IPS-20b (cell line): Measurements from ENCODE around the gene OTOS.

ENCODE experiments used
- H3K27ac ChIP-seq: one replicate; pipeline ENCODE4 v1.5.1; 2013; ENCODE audit warnings: low read length
- H3K27me3 ChIP-seq: 2 replicates; pipeline ENCODE4 v1.6.1; 2013; ENCODE audit warnings: mild to moderate bottlenecking, low read length, inconsistent platforms; ENCODE audit not compliant: insufficient read depth
- H3K36me3 ChIP-seq: 2 replicates; pipeline ENCODE4 v1.6.1; 2013; ENCODE audit warnings: low read depth, mild to moderate bottlenecking, inconsistent platforms, low read length, moderate library complexity; ENCODE audit not compliant: insufficient read depth
- H3K4me1 ChIP-seq: 2 replicates; pipeline ENCODE4 v1.6.1; 2013; ENCODE audit warnings: mild to moderate bottlenecking, control low read depth, inconsistent platforms, low read length, moderate library complexity; ENCODE audit not compliant: insufficient read depth
- H3K4me3 ChIP-seq: 2 replicates; pipeline ENCODE4 v1.5.1; 2013; ENCODE audit warnings: mild to moderate bottlenecking, low read length, inconsistent platforms
- H3K9ac ChIP-seq: 2 replicates; pipeline ENCODE4 v1.6.1; 2013; ENCODE audit warnings: low read depth, mild to moderate bottlenecking, inconsistent platforms, low read length, moderate library complexity
- H3K9me3 ChIP-seq: 2 replicates; pipeline ENCODE4 v1.6.1; 2013; ENCODE audit warnings: mild to moderate bottlenecking, low read depth, low read length, inconsistent platforms; ENCODE audit not compliant: insufficient read depth

OTOS gene

GRCh38 chr2:240140511-240140910, at the start of gene OTOS:
OTOS (minus strand) TSS chr2:240140658; CDS start chr2:240140326, 332 bp downstream.
- Histone ChIP-seq H3K4me1 (peaks cover 9% of the 10 kb centered on the region; the same call in 1 of the 2 replicates), H3K9ac (no peak within 1 kb of the TSS), H3K27ac (no peak within 1 kb of the TSS), H3K27me3 (peaks cover 11% of the 10 kb centered on the region), H3K9me3 (no peaks in the 10 kb centered on the region), H3K36me3 (no peaks in the 10 kb centered on the region), H3K4me3 (no peak within 1 kb of the TSS)

- Histone ChIP-seq H3K4me1 (no peaks in the 10 kb centered on the region), H3K4me3 (no peak overlapping the region), H3K9ac (no peak overlapping the region), H3K36me3 (no peaks in the 10 kb centered on the region), H3K27ac (no peak overlapping the region), H3K27me3 (no peaks in the 10 kb centered on the region), H3K9me3 (peaks cover 16% of the 10 kb centered on the region; the same call in 1 of the 2 replicates)
Observed at GRCh38 chr2:240189686-240190085, 49.2 kb upstream of the OTOS start.

- Histone ChIP-seq H3K9ac (no peak overlapping the region), H3K27me3 (no peaks in the 10 kb centered on the region), H3K4me3 (no peak overlapping the region), H3K36me3 (no peaks in the 10 kb centered on the region), H3K9me3 (peaks cover 16% of the 10 kb centered on the region; the same call in 1 of the 2 replicates), H3K27ac (no peak overlapping the region), H3K4me1 (no peaks in the 10 kb centered on the region)
Observed at GRCh38 chr2:240187989-240188590, 47.6 kb upstream of the OTOS start.

GRCh38 chr2:240186191-240186725, 45.8 kb upstream of the OTOS start:
- Histone ChIP-seq H3K4me1 (no peaks in the 10 kb centered on the region), H3K27ac (no peak overlapping the region), H3K9me3 (peaks cover 16% of the 10 kb centered on the region; the same call in 1 of the 2 replicates), H3K9ac (no peak overlapping the region), H3K36me3 (no peaks in the 10 kb centered on the region), H3K4me3 (no peak overlapping the region), H3K27me3 (no peaks in the 10 kb centered on the region)

GRCh38 chr2:240184656-240185055, 44.2 kb upstream of the OTOS start:
- Histone ChIP-seq H3K9ac (no peak overlapping the region), H3K4me1 (no peaks in the 10 kb centered on the region), H3K9me3 (peaks cover 16% of the 10 kb centered on the region; the same call in 1 of the 2 replicates), H3K27me3 (no peaks in the 10 kb centered on the region), H3K27ac (no peak overlapping the region), H3K36me3 (no peaks in the 10 kb centered on the region), H3K4me3 (no peak overlapping the region)

GRCh38 chr2:240183875-240184590, 43.6 kb upstream of the OTOS start:
- H3K9me3 ChIP-seq, result peaks cover 16% of the 10 kb centered on the region; the same call in 1 of the 2 replicates
- H3K27me3 ChIP-seq, result no peaks in the 10 kb centered on the region
- H3K27ac ChIP-seq, result no peak overlapping the region
- H3K4me1 ChIP-seq, result no peaks in the 10 kb centered on the region
- H3K9ac ChIP-seq, result no peak overlapping the region
- H3K4me3 ChIP-seq, result no peak overlapping the region
- no peaks in the 10 kb centered on the region for H3K36me3 ChIP-seq

- peaks cover 12% of the 10 kb centered on the region; the same call in 1 of the 2 replicates for H3K9me3 ChIP-seq
- H3K27ac ChIP-seq, result no peak overlapping the region
- H3K4me1 ChIP-seq, result no peaks in the 10 kb centered on the region
- H3K27me3 ChIP-seq, result peaks cover 1% of the 10 kb centered on the region; the same call in 1 of the 2 replicates
- no peaks in the 10 kb centered on the region for H3K36me3 ChIP-seq
- H3K4me3 ChIP-seq, result no peak overlapping the region
- H3K9ac ChIP-seq, result no peak overlapping the region
Observed at GRCh38 chr2:240183006-240183874, 42.8 kb upstream of the OTOS start.

- no peak overlapping the region for H3K4me3 ChIP-seq
- peaks cover 4% of the 10 kb centered on the region; the same call in 1 of the 2 replicates for H3K27me3 ChIP-seq
- no peak overlapping the region for H3K9ac ChIP-seq
- H3K27ac ChIP-seq, result no peak overlapping the region
- H3K9me3 ChIP-seq, result peaks cover 5% of the 10 kb centered on the region; the same call in 1 of the 2 replicates
- H3K4me1 ChIP-seq, result no peaks in the 10 kb centered on the region
- H3K36me3 ChIP-seq, result no peaks in the 10 kb centered on the region
Observed at GRCh38 chr2:240182476-240182875, 42.0 kb upstream of the OTOS start.

- Histone ChIP-seq H3K36me3 (no peaks in the 10 kb centered on the region), H3K9me3 (peaks cover 1% of the 10 kb centered on the region; the same call in 1 of the 2 replicates), H3K27me3 (peaks cover 4% of the 10 kb centered on the region; the same call in 1 of the 2 replicates), H3K9ac (no peak overlapping the region), H3K4me1 (no peaks in the 10 kb centered on the region), H3K27ac (no peak overlapping the region), H3K4me3 (no peak overlapping the region)
Observed at GRCh38 chr2:240182001-240182400, 41.5 kb upstream of the OTOS start.

GRCh38 chr2:240179941-240180666, 39.6 kb upstream of the OTOS start:
- H3K27ac ChIP-seq, result no peak overlapping the region
- no peaks in the 10 kb centered on the region for H3K9me3 ChIP-seq
- no peak overlapping the region for H3K4me3 ChIP-seq
- no peaks in the 10 kb centered on the region for H3K36me3 ChIP-seq
- H3K4me1 ChIP-seq, result no peaks in the 10 kb centered on the region
- H3K9ac ChIP-seq, result no peak overlapping the region
- H3K27me3 ChIP-seq, result peaks cover 4% of the 10 kb centered on the region; the same call in 1 of the 2 replicates
